SH-SY5Y (cell line): ENCODE results near the gene TSEN2.

Experiments used
- GATA2 ChIP-seq: IDR thresholded peaks from 2 replicates; pipeline ENCODE4 v1.6.1; 2011; ENCODE audit warnings: mild to moderate bottlenecking, low read depth, low read length
- GATA3 ChIP-seq: IDR thresholded peaks from 2 replicates; pipeline ENCODE4 v1.6.1; 2011; ENCODE audit warnings: low read depth, mild to moderate bottlenecking, low read length, moderate library complexity

DNA sequence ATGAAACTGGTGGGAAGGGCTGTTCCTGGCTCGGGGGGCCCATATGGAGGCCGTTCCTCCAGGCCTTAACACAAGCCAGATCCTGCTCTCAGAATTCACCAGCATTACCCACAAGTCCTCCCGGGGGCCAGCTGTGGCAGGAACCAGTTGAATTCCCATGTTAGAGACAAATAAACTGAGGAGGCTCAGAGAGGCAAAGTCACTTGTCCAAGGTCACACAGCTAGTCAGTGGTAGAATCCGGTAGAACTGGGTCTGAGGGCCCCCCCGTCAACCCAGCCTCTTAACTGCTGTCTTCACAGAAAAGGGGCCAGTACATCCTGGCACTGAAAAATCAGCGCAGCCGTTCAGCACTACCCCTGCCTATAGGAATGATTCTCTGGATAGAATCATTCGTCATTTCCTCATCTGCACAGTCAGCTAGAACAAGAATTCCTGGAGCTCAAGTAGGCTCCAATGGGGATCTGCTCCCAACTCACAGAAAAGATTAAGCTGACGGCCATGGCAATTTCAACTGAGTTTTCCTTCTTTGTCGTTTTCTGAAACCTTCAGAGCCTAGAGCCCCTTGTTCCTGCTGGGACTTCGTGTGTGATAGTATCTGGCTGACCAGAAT lies 12.2 kb upstream of the TSEN2 start:
- TF ChIP-seq GATA3 (no peak), GATA2 (no peak)
